Suprapubic skin (tissue), 4 donors: ENCODE data around the gene CSTPP1. TPM values are rescaled to one million over a fixed set of nuclear protein-coding genes. Genes with fewer than 3 reads are reported as not detected.

Source experiments
- DNase-seq, 2 donors: peaks; one replicate each; pipeline ENCODE4 v3.0.0-alpha.2; 2019; ENCODE audit warnings: low spot score in 2 of 2
- H3K27ac ChIP-seq: fragments of 200-600 bp; sonication (generic); one replicate; pipeline ENCODE4 v1.5.1; 2019
- H3K27me3 ChIP-seq: fragments of 200-600 bp; sonication (generic); one replicate; pipeline ENCODE4 v1.5.1; 2019
- H3K36me3 ChIP-seq: fragments of 200-600 bp; sonication (generic); one replicate; pipeline ENCODE4 v1.5.1; 2019
- H3K4me1 ChIP-seq: fragments of 200-600 bp; sonication (generic); one replicate; pipeline ENCODE4 v1.5.1; 2019
- H3K4me3 ChIP-seq: fragments of 200-600 bp; sonication (generic); one replicate; pipeline ENCODE4 v1.5.1; 2019; ENCODE audit warnings: mild to moderate bottlenecking
- H3K9me3 ChIP-seq: fragments of 200-600 bp; sonication (generic); one replicate; pipeline ENCODE4 v1.5.1; 2019
- CTCF ChIP-seq, 2 donors: fragments of 200-600 bp in 1 of 2; fragments of 450-650 bp in 1 of 2; sonication (generic) in 1 of 2; IDR thresholded peaks; one replicate each; pipeline ENCODE4 v1.5.1; 2016 to 2019; ENCODE audit warnings: antibody characterized with exemption in 2 of 2, mild to moderate bottlenecking in 1 of 2, moderate library complexity in 1 of 2
- EP300 ChIP-seq: sonication (generic); formaldehyde crosslinking; IDR thresholded peaks from one replicate; pipeline ENCODE4 v1.6.1; 2017; ENCODE audit warnings: antibody characterized with exemption
- POLR2A ChIP-seq, 2 donors: fragments of 450-650 bp; IDR thresholded peaks; one replicate each; pipeline ENCODE4 v1.6.1; 2017; ENCODE audit warnings: antibody characterized with exemption in 2 of 2, mild to moderate bottlenecking in 2 of 2, moderate library complexity in 2 of 2
- POLR2AphosphoS5 ChIP-seq, 3 donors: sonication (generic); formaldehyde crosslinking; IDR thresholded peaks; one replicate each; pipeline ENCODE4 v1.6.1; 2017; ENCODE audit warnings: antibody characterized with exemption in 3 of 3
- WGBS: methylation state at CpG from one replicate; pipeline ENCODE4 v1.1.5; 2018; 5-methylcytosine and 5-hydroxymethylcytosine counted together
- total RNA-seq, 4 donors: library from RNA; depleted of rRNA; stranded (reverse); fragments of >200 nt; gene quantifications; one replicate each; pipeline ENCODE4 v1.1.0, GENCODE V29; 2016

Gene CSTPP1
- total RNA-seq, 4 donors from 2014 or later, result 34.9 to 117 (median 48.1) TPM

GRCh38 chr11:46896719-46897406 lies 39.7 kb upstream of the CSTPP1 start:
- DNase-seq, result no peak
- no peak overlapping the region for H3K4me3 ChIP-seq
- H3K27ac ChIP-seq, result no peak overlapping the region
- no peak for TF ChIP-seq POLR2AphosphoS5 (IDR thresholded peaks at IDR 0.05)
- TF ChIP-seq EP300, result no peak
- no peak for TF ChIP-seq POLR2A (IDR thresholded peaks at IDR 0.05)
- no peak for TF ChIP-seq CTCF (IDR thresholded peaks at IDR 0.05)
- peaks cover 46% of the 10 kb centered on the region for H3K36me3 ChIP-seq
- peaks cover 24% of the 10 kb centered on the region for H3K4me1 ChIP-seq
- no peaks in the 10 kb centered on the region for H3K9me3 ChIP-seq
- 92% methylated on average over 10 of the region's 10 CpGs for WGBS
- H3K27me3 ChIP-seq, result no peaks in the 10 kb centered on the region

GRCh38 chr11:46898396-46899095 lies 38.0 kb upstream of the CSTPP1 start:
- H3K27me3 ChIP-seq, result no peaks in the 10 kb centered on the region
- WGBS, result 78% methylated on average over 17 of the region's 17 CpGs
- DNase-seq, result no peak
- no peak overlapping the region for H3K4me3 ChIP-seq
- H3K4me1 ChIP-seq, result peaks cover 24% of the 10 kb centered on the region
- H3K27ac ChIP-seq, result no peak overlapping the region
- TF ChIP-seq EP300 (no peak), POLR2A (IDR thresholded peaks at IDR 0.05) (no peak), POLR2AphosphoS5 (IDR thresholded peaks at IDR 0.05) (no peak), CTCF (IDR thresholded peaks at IDR 0.05) (no peak)
- peaks cover 37% of the 10 kb centered on the region for H3K36me3 ChIP-seq
- no peaks in the 10 kb centered on the region for H3K9me3 ChIP-seq

GRCh38 chr11:46899501-46900025 lies 37.0 kb upstream of the CSTPP1 start:
- no peaks in the 10 kb centered on the region for H3K9me3 ChIP-seq
- H3K27ac ChIP-seq, result no peak overlapping the region
- no peaks in the 10 kb centered on the region for H3K27me3 ChIP-seq
- no peak overlapping the region for H3K4me3 ChIP-seq
- DNase-seq, result no peak
- WGBS, result 90% methylated on average over 2 of the region's 13 CpGs
- peaks cover 24% of the 10 kb centered on the region for H3K4me1 ChIP-seq
- TF ChIP-seq POLR2AphosphoS5 (IDR thresholded peaks at IDR 0.05) (no peak), CTCF (IDR thresholded peaks at IDR 0.05) (no peak), EP300 (no peak), POLR2A (IDR thresholded peaks at IDR 0.05) (no peak)
- peaks cover 38% of the 10 kb centered on the region for H3K36me3 ChIP-seq

- H3K27me3 ChIP-seq, result no peaks in the 10 kb centered on the region
- H3K27ac ChIP-seq, result no peak overlapping the region
- peaks cover 31% of the 10 kb centered on the region for H3K36me3 ChIP-seq
- no peak for TF ChIP-seq POLR2AphosphoS5 (IDR thresholded peaks at IDR 0.05)
- no peak for TF ChIP-seq POLR2A (IDR thresholded peaks at IDR 0.05)
- TF ChIP-seq CTCF (IDR thresholded peaks at IDR 0.05), result no peak
- TF ChIP-seq EP300, result no peak
- DNase-seq, result no peak
- H3K4me3 ChIP-seq, result no peak overlapping the region
- peaks cover 24% of the 10 kb centered on the region for H3K4me1 ChIP-seq
- WGBS, result 88% methylated on average over 13 of the region's 13 CpGs
- no peaks in the 10 kb centered on the region for H3K9me3 ChIP-seq
These were observed 36.3 kb upstream of the CSTPP1 start for GRCh38 chr11:46900091-46900746.

- Histone ChIP-seq H3K36me3 (peaks cover 23% of the 10 kb centered on the region), H3K4me3 (no peak overlapping the region), H3K27ac (no peak overlapping the region), H3K9me3 (no peaks in the 10 kb centered on the region), H3K27me3 (no peaks in the 10 kb centered on the region), H3K4me1 (peaks cover 16% of the 10 kb centered on the region)
- DNase-seq, result no peak
- WGBS, result 64% methylated on average over 3 of the region's 3 CpGs
- no peak for TF ChIP-seq POLR2A (IDR thresholded peaks at IDR 0.05)
- no peak for TF ChIP-seq POLR2AphosphoS5 (IDR thresholded peaks at IDR 0.05)
These were observed 35.4 kb upstream of the CSTPP1 start for GRCh38 chr11:46901156-46901555.
